Esophagus (tissue), 2 donors: Measurements from ENCODE around the gene BRD9. TPM values are rescaled to one million over a fixed set of nuclear protein-coding genes. Genes with fewer than 3 reads are reported as not detected.
"Not testable (repeated sequence)": the region's sequence is repeated elsewhere in the genome, so short reads cannot be mapped to it uniquely, and the experiment has no call there.

ENCODE experiments used
- H3K27ac ChIP-seq, 2 donors: one replicate each; pipeline ENCODE4 v1.5.1; 2013; ENCODE audit warnings: low read depth in 2 of 2, mild to moderate bottlenecking in 2 of 2, inconsistent platforms in 1 of 2, low read length in 1 of 2, moderate library complexity in 1 of 2
- H3K27me3 ChIP-seq, 2 donors: one replicate each; pipeline ENCODE4 v1.6.1; 2013; ENCODE audit warnings: low read length in 2 of 2, control low read depth in 1 of 2, mild to moderate bottlenecking in 1 of 2; ENCODE audit not compliant: insufficient read depth in 2 of 2, control insufficient read depth in 1 of 2
- H3K36me3 ChIP-seq, 2 donors: one replicate each; pipeline ENCODE4 v1.6.1; 2013; ENCODE audit warnings: low read length in 1 of 2; ENCODE audit not compliant: control insufficient read depth in 2 of 2, insufficient read depth in 2 of 2
- H3K4me1 ChIP-seq, 2 donors: one replicate each; pipeline ENCODE4 v1.6.1; 2013; ENCODE audit warnings: low read length in 1 of 2; ENCODE audit not compliant: control insufficient read depth in 2 of 2, insufficient read depth in 2 of 2
- H3K4me3 ChIP-seq, 2 donors: one replicate each; pipeline ENCODE4 v1.5.1; 2013; ENCODE audit warnings: low read length in 2 of 2, mild to moderate bottlenecking in 2 of 2, low read depth in 1 of 2, moderate library complexity in 1 of 2
- H3K9me3 ChIP-seq, 2 donors: one replicate each; pipeline ENCODE4 v1.6.1; 2013; ENCODE audit warnings: mild to moderate bottlenecking in 2 of 2, low read depth in 1 of 2, low read length in 1 of 2, moderate library complexity in 1 of 2; ENCODE audit not compliant: control insufficient read depth in 2 of 2, insufficient read depth in 1 of 2
- WGBS, 2 donors: extraction: QIAGEN DNeasy Blood & Tissue Kit; methylation state at CpG; one replicate each; pipeline ENCODE4 v1.1.7; 2013; 5-methylcytosine and 5-hydroxymethylcytosine counted together
- polyA plus RNA-seq, 2 donors: library from polyadenylated mRNA; stranded (reverse); fragments of 200-250 nt; gene quantifications; one replicate each; pipeline ENCODE4 v1.2.3, GENCODE V29; 2013
- donor health status: healthy with polysubstance abuse.
- donor health status: Bipolar disorder and iron deficiency.

Gene BRD9
- polyA plus RNA-seq, 2 donors, result 18.4 to 20.6 TPM

- Histone ChIP-seq H3K4me1 (no peaks in the 10 kb centered on the region), H3K9me3 (no peaks in the 10 kb centered on the region), H3K27ac (no peak overlapping the region), H3K27me3 (no peaks in the 10 kb centered on the region), H3K4me3 (no peak overlapping the region), H3K36me3 (peaks cover 15 to 70% of the 10 kb centered on the region in 2 donors)
- 92% methylated on average over 33 of the region's 33 CpGs for WGBS, 2 donors
Measured at GRCh38 chr5:882253-883183, 10.1 kb downstream of the BRD9 start.

GRCh38 chr5:881551-881935 lies 11.1 kb downstream of the BRD9 start:
- 88 to 91% methylated on average over 12 of the region's 12 CpGs for WGBS, 2 donors
- H3K4me1 ChIP-seq, result no peaks in the 10 kb centered on the region
- no peak overlapping the region for H3K27ac ChIP-seq
- H3K9me3 ChIP-seq, result no peaks in the 10 kb centered on the region
- peaks cover 8 to 69% of the 10 kb centered on the region in 2 donors for H3K36me3 ChIP-seq
- no peaks in the 10 kb centered on the region for H3K27me3 ChIP-seq
- no peak overlapping the region for H3K4me3 ChIP-seq

DNA sequence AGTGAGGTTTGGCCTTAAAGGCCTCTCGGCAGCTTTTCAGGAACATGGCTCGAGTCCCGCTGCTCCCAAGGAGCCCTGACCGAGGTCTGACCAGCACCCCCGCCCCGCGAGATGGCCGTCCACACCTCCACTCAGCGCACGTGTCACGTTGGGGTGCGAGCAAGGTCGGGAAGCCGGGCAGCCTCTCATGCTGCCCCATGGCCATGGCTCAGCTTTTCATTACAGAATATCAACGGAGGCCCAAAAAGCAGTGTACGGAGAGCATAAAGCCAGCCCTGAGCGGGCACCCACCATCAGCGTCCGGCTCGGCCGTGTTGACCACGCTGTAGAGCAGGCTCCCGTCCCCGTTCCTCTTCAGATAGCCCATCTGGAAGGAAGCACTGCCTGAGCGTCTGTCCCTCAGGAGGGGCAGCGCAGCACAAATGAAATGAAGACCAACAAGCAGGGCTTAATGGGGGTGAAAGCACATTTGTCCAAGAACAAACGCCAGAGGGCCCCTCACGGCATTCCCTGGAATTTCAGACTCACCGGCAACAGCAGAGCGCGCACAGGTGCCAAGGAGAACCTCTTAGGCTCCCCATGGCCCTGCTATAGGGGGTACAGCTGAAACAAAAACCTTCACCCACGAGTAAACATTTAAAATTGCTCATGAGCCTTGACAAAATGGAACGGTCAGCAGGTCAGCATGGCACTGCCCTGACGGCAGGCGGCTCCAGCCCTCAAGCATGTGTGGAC lies 11.6 kb downstream of the BRD9 start:
- Histone ChIP-seq H3K9me3 (no peaks in the 10 kb centered on the region), H3K36me3 (peaks cover 8 to 66% of the 10 kb centered on the region in 2 donors)
- WGBS, 2 donors, result 96% methylated on average over 35 of the region's 35 CpGs

DNA sequence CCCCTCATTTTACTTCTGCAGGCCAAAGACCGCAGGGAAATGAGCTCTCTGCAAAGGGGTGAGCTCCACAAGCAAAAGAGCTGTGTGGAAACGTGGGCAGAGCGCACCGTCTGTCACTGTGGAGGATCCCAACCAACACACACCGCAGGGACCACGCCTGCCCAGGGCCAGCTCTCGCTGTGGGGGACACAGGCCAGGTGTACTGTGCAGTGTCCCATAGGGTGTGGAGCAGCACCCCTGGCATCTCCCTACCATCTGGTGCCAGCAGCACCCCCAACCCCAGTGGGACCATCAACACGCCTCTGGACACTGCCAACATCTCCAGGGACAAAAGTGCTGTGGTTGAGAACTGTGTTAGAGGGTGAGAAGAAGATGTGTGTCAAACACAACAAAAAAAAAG lies 13.9 kb downstream of the BRD9 start:
- H3K27me3 ChIP-seq, H3K27ac ChIP-seq, H3K9me3 ChIP-seq, H3K4me3 ChIP-seq, H3K4me1 ChIP-seq: not testable (repeated sequence)
- H3K36me3 ChIP-seq, result peaks cover 13 to 53% of the 10 kb centered on the region in 2 donors
- no CpG with 5 or more reads among the region's 8 CpGs for WGBS, 2 donors

More for the DNA sequence above, 11.6 kb downstream of the BRD9 start:
- no peaks in the 10 kb centered on the region for H3K27me3 ChIP-seq
- H3K4me1 ChIP-seq, result no peaks in the 10 kb centered on the region
- no peak overlapping the region for H3K4me3 ChIP-seq
- H3K27ac ChIP-seq, result no peak overlapping the region

DNA sequence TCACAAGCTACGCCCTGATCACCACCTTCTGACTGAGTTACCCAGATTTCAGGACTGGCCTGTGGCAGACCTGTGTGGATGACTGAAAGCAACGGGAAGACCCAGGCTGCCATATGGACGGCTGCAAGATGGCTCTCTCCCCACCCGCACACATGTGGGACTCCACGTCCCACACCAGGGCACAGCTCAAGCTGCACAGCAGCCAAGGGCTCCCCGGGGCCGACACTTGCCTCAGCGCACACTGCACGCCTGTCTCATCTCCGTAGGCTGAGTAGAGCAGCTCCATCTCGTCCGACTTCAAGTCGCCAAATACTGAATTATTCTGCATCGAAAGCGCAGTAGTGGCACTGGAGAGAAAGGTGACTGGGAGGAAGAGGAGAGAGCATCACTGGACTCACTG lies 14.5 kb downstream of the BRD9 start:
- Histone ChIP-seq H3K27me3 (no peaks in the 10 kb centered on the region), H3K27ac (no peak overlapping the region), H3K36me3 (peaks cover 10 to 51% of the 10 kb centered on the region in 2 donors), H3K9me3 (no peaks in the 10 kb centered on the region), H3K4me3 (no peak overlapping the region), H3K4me1 (no peaks in the 10 kb centered on the region)
- WGBS, 2 donors, result 94 to 95% methylated on average over 15 of the region's 15 CpGs

DNA sequence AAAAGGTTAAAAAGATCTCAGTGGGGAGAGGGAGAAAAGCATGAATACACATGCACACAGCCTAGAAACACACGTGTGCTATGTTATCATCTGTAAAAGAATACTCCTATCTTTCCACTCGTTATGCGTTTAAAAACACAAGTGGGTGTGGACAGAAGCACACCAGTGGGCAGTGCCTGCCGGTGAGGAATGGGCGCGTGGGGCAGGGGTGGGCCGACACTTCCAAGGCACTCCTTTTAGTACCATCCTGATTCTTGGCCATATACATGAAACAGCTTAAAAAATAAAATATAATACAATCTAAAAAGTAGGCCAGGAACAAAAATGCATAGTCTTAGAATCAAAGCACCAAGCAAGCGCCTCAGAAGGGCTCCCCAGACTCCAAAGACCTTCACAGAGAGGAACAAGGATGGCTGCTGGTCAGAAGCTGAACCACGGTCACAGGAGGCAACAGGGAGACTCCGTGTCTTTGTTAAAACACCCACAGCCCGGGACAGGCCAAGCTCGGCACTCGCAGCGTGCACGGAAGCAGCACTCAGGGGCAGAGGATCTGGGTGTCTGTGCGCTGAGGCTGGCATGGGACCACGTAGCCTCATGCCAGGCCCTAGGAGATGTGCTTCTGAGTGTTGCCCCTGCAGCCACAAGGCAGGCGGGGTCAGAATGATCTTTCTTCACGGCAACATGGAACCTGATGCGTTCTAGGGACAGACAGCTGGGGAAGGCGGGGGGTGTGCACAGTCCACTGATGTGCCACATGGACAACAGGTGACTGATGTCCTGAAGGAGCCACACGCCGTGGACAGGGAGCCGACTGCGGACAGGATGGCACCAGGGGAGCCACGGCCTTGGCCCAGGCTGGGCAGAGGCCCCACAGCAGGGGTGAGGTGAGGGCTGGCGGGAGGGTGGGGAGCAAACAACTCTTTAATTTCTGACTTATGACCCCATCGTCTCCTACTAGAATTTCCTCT lies 15.9 kb downstream of the BRD9 start:
- WGBS, 2 donors, result 94 to 95% methylated on average over 28 of the region's 28 CpGs
- H3K36me3 ChIP-seq, result peaks cover 10 to 46% of the 10 kb centered on the region in 2 donors
- H3K9me3 ChIP-seq, result no peaks in the 10 kb centered on the region
- no peak overlapping the region for H3K27ac ChIP-seq
- H3K27me3 ChIP-seq, result no peaks in the 10 kb centered on the region
- H3K4me1 ChIP-seq, result no peaks in the 10 kb centered on the region
- H3K4me3 ChIP-seq, result no peak overlapping the region

DNA sequence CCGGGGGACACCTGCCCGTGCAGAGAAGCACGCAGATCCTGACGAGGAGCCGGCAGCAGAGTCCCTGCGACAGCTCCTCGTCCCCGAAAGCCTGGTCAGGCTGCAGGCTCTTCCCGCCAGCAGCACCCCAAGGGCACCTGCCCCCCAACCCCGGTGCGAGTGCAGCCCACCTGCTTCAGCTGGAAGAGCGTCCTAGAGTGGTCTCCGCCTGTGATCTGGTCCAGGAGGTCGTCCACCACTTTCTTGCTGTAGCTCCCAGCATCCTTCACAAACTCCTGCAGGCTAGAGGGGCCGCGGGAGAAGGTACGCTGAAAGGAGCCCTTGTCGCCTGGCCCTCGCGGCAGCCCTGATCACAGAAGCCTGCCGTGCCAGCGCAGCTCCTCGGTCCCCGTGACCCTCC lies 16.7 kb downstream of the BRD9 start:
- Histone ChIP-seq H3K27ac (no peak overlapping the region), H3K27me3 (no peaks in the 10 kb centered on the region), H3K9me3 (no peaks in the 10 kb centered on the region), H3K4me1 (no peaks in the 10 kb centered on the region), H3K4me3 (no peak overlapping the region), H3K36me3 (peaks cover 13 to 43% of the 10 kb centered on the region in 2 donors)
- WGBS, 2 donors, result 96 to 97% methylated on average over 24 of the region's 24 CpGs

DNA sequence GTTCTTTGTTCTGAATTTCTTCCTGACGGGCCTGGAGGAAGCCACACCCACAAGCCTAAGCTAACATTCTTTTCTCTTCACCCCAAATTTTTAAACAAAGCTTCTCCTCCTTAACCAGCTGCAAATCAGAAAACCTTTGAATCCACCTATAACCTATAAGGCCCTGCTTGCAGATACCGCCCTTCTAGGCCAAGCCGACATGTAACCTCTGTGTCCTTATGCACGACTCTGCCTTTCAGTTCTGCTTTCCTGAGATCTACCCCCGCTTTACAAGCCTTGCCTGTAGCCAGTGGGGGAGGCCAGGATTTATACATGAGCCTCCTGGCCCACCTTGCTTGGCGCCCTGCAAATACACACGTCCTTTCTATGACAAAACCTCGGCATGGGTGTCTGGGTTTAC lies 19.3 kb downstream of the BRD9 start:
- no peaks in the 10 kb centered on the region for H3K9me3 ChIP-seq
- 81 to 82% methylated on average over 8 of the region's 8 CpGs for WGBS, 2 donors
- no peak overlapping the region for H3K4me3 ChIP-seq
- peaks cover 28 to 64% of the 10 kb centered on the region in 2 donors for H3K36me3 ChIP-seq
- no peak overlapping the region for H3K27ac ChIP-seq
- no peaks in the 10 kb centered on the region for H3K27me3 ChIP-seq
- no peaks in the 10 kb centered on the region for H3K4me1 ChIP-seq

DNA sequence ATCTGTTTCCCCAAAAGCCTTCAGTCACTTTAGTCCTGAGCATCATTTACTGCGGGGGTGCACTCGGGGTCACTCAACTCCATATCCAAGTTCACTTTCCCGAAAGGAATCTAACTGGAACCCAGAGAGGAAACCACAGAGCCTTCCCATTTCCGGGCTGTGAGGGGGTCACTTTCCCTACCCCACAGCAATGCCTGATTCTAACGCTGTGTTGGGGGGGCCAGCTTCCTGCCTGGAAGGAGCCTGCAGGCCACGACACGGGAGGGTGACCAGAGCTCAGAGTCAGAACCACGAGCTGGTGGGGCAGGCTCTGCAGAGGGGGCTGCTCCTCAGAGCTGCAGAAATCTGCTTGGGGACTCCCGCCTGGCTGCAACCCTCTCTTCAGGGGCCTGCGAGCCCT lies 20.3 kb downstream of the BRD9 start:
- no peaks in the 10 kb centered on the region for H3K4me1 ChIP-seq
- H3K27me3 ChIP-seq, result no peaks in the 10 kb centered on the region
- H3K27ac ChIP-seq, result no peak overlapping the region
- H3K4me3 ChIP-seq, result no peak overlapping the region
- 84 to 89% methylated on average over 10 of the region's 10 CpGs for WGBS, 2 donors
- peaks cover 30 to 61% of the 10 kb centered on the region in 2 donors for H3K36me3 ChIP-seq
- H3K9me3 ChIP-seq, result no peaks in the 10 kb centered on the region
